HEK293T (cell line): ENCODE results near the gene CWH43.
"Not testable (repeated sequence)": the region's sequence is repeated elsewhere in the genome, so short reads cannot be mapped to it uniquely, and the experiment has no call there.

ENCODE experiments used
- FOXK2 ChIP-seq: fragments of 450-650 bp; IDR thresholded peaks from 2 replicates; pipeline ENCODE4 v1.6.1; 2016; ENCODE audit warnings: mild to moderate bottlenecking
- SP1 ChIP-seq: fragments of 450-650 bp; IDR thresholded peaks from 2 replicates; pipeline ENCODE4 v1.6.1; 2017

DNA sequence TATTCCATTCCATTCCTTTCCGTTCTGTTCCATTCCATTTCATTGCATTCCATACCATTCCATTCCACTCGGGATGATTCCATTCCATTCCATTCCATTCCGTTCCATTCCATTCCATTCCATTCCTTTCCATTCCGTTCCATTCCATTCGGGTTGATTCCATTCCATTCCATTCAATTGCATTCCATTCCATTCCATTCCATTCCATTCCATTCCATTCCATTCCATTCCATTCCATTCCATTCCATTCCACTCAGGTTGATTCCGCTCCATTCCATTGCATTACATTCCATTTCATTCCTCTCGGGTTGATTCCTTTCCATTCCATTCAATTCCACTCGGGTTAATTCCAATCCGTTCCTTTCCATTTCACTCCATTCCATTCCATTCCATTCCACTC is 111.0 kb downstream of the CWH43 start:
- TF ChIP-seq SP1, FOXK2: not testable (repeated sequence)
